ENCODE results near the gene IMMP2L. TPM values are rescaled to one million over a fixed set of nuclear protein-coding genes. Genes with fewer than 3 reads are reported as not detected.

The IMMP2L gene
- total and polyA plus RNA-seq, 2 donors (not counting 3 experiments of a cell fraction or from before 2014, with no cell fraction given) = 9.9 to 11.8 TPM

- no peaks in the 10 kb centered on the region for H3K4me1 ChIP-seq (ENCODE audit: control insufficient read depth, extremely low read depth, insufficient read depth, low read length)
- H3K9me1 ChIP-seq (replicated peaks; ENCODE audit: control insufficient read depth, extremely low read depth, insufficient read depth, low read length) = no peaks in the 10 kb centered on the region
- H2AFZ ChIP-seq (ENCODE audit: low read depth, low read length) = no peak overlapping the region
- no peaks in the 10 kb centered on the region for H4K20me1 ChIP-seq (replicated peaks; ENCODE audit: control insufficient read depth, extremely low read depth, insufficient read depth, low read length)
- DNase-seq (ENCODE audit: low read depth, low spot score) = no peak
- intact Hi-C loops (cut with micrococcal nuclease) (no loop called here), dilution Hi-C loops (cut with MboI; ENCODE audit: extremely low pct_ligation_motif_present, low sequenced_read_pairs) (no loop called here)
- no peaks in the 10 kb centered on the region for H3K9me3 ChIP-seq (replicated peaks; ENCODE audit: control insufficient read depth, insufficient read depth, low read length)
- ChIA-PET CTCF (no interaction called here), POLR2A (no interaction called here)
- no peak overlapping the region for H3K27ac ChIP-seq (ENCODE audit: insufficient read depth, low read depth, low read length)
- no peak overlapping the region for H3K4me2 ChIP-seq (ENCODE audit: insufficient read depth, low read length)
- BruUV-seq (replicated peaks) = no TSS peak
- no peak overlapping the region for H3K9ac ChIP-seq (replicated peaks; ENCODE audit: extremely low read depth, insufficient read depth, low read length)
- H3K4me3 ChIP-seq (replicated peaks in 1 of 3; ENCODE audit: insufficient read depth in 1 of 3, low read depth in 1 of 3, low read length in 3 of 3) = no peak overlapping the region
- no peak for TF ChIP-seq EZH2 (IDR thresholded peaks at IDR 0.05; ENCODE audit: borderline replicate concordance, low read depth, low read length, severe bottlenecking)
- no peak for TF ChIP-seq MAX (IDR thresholded peaks at IDR 0.05; ENCODE audit: insufficient read depth, insufficient read length)
- no peak for TF ChIP-seq POLR2A (IDR thresholded peaks at IDR 0.05; ENCODE audit: low read depth, low read length)
- no peak for TF ChIP-seq POLR2AphosphoS5 (IDR thresholded peaks at IDR 0.05; ENCODE audit: insufficient read depth, low read depth, low read length)
- TF ChIP-seq, protein P1, sequence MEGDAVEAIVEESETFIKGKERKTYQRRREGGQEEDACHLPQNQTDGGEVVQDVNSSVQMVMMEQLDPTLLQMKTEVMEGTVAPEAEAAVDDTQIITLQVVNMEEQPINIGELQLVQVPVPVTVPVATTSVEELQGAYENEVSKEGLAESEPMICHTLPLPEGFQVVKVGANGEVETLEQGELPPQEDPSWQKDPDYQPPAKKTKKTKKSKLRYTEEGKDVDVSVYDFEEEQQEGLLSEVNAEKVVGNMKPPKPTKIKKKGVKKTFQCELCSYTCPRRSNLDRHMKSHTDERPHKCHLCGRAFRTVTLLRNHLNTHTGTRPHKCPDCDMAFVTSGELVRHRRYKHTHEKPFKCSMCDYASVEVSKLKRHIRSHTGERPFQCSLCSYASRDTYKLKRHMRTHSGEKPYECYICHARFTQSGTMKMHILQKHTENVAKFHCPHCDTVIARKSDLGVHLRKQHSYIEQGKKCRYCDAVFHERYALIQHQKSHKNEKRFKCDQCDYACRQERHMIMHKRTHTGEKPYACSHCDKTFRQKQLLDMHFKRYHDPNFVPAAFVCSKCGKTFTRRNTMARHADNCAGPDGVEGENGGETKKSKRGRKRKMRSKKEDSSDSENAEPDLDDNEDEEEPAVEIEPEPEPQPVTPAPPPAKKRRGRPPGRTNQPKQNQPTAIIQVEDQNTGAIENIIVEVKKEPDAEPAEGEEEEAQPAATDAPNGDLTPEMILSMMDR (IDR thresholded peaks at IDR 0.05; ENCODE audit: extremely low read depth in 1 of 2, insufficient read depth in 1 of 2, low read depth in 1 of 2, low read length in 2 of 2) = no peak
- no peak for TF ChIP-seq MYC (IDR thresholded peaks at IDR 0.05; ENCODE audit: low read depth, low read length)
- TF ChIP-seq GATA2 (IDR thresholded peaks at IDR 0.05; ENCODE audit: insufficient read depth, insufficient read length, low read depth, low read length) = no peak
- TF ChIP-seq FOS (IDR thresholded peaks at IDR 0.05; ENCODE audit: borderline replicate concordance, insufficient read depth, low read length) = no peak
- TF ChIP-seq JUN (IDR thresholded peaks at IDR 0.05; ENCODE audit: borderline replicate concordance, insufficient read depth, insufficient read length, low read depth) = no peak
- no peaks in the 10 kb centered on the region for H3K79me2 ChIP-seq (ENCODE audit: control insufficient read depth, insufficient read depth, low read length)
- FAIRE-seq = no peak
- no peaks in the 10 kb centered on the region for H3K27me3 ChIP-seq (ENCODE audit: control insufficient read depth in 2 of 2, insufficient read depth in 2 of 2, low read length in 2 of 2)
- H3K36me3 ChIP-seq (ENCODE audit: control insufficient read depth in 2 of 2, extremely low read depth in 1 of 2, insufficient read depth in 2 of 2, low read length in 2 of 2) = no peaks in the 10 kb centered on the region
Observed at GRCh38 chr7:111164442-111164841, 397.9 kb downstream of the IMMP2L start.
